IgD-negative memory B cell (primary cell): ENCODE measurements around the gene PRODH. TPM values are rescaled to one million over a fixed set of nuclear protein-coding genes. Genes with fewer than 3 reads are reported as not detected.
"Not testable (repeated sequence)": the region's sequence is repeated elsewhere in the genome, so short reads cannot be mapped to it uniquely, and the experiment has no call there.

ENCODE experiments used
- H3K27ac Mint-ChIP-seq, 3 donors: one replicate each; pipeline ENCODE4 v1.8.0; 2020 to 2022; ENCODE audit warnings: mild to moderate bottlenecking in 3 of 3, mixed read lengths in 3 of 3, moderate library complexity in 1 of 3
- H3K27me3 Mint-ChIP-seq: one replicate; pipeline ENCODE4 v1.8.0; 2021; ENCODE audit warnings: mixed read lengths
- H3K36me3 Mint-ChIP-seq: one replicate; pipeline ENCODE4 v1.8.0; 2020; ENCODE audit warnings: mild to moderate bottlenecking, mixed read lengths
- H3K4me1 Mint-ChIP-seq, 3 donors: one replicate each; pipeline ENCODE4 v1.8.0; 2020 to 2022; ENCODE audit warnings: mixed read lengths in 3 of 3, mild to moderate bottlenecking in 1 of 3
- H3K4me3 Mint-ChIP-seq, 4 donors: one replicate each; pipeline ENCODE4 v1.8.0; 2020 to 2022; ENCODE audit warnings: mild to moderate bottlenecking in 4 of 4, mixed read lengths in 4 of 4, moderate library complexity in 3 of 4
- H3K9me3 Mint-ChIP-seq, 3 donors: one replicate each; pipeline ENCODE4 v1.8.0; 2020 to 2021; ENCODE audit warnings: mixed read lengths in 3 of 3, mild to moderate bottlenecking in 1 of 3
- polyA plus RNA-seq: library from polyadenylated mRNA; unstranded; fragments of 300-500 nt; fragmentation: Illumina TruSeq; gene quantifications from one replicate; pipeline ENCODE4 v1.2.3, GENCODE V29; 2021

Gene PRODH, protein sequence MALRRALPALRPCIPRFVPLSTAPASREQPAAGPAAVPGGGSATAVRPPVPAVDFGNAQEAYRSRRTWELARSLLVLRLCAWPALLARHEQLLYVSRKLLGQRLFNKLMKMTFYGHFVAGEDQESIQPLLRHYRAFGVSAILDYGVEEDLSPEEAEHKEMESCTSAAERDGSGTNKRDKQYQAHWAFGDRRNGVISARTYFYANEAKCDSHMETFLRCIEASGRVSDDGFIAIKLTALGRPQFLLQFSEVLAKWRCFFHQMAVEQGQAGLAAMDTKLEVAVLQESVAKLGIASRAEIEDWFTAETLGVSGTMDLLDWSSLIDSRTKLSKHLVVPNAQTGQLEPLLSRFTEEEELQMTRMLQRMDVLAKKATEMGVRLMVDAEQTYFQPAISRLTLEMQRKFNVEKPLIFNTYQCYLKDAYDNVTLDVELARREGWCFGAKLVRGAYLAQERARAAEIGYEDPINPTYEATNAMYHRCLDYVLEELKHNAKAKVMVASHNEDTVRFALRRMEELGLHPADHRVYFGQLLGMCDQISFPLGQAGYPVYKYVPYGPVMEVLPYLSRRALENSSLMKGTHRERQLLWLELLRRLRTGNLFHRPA
- polyA plus RNA-seq, result not detected

DNA sequence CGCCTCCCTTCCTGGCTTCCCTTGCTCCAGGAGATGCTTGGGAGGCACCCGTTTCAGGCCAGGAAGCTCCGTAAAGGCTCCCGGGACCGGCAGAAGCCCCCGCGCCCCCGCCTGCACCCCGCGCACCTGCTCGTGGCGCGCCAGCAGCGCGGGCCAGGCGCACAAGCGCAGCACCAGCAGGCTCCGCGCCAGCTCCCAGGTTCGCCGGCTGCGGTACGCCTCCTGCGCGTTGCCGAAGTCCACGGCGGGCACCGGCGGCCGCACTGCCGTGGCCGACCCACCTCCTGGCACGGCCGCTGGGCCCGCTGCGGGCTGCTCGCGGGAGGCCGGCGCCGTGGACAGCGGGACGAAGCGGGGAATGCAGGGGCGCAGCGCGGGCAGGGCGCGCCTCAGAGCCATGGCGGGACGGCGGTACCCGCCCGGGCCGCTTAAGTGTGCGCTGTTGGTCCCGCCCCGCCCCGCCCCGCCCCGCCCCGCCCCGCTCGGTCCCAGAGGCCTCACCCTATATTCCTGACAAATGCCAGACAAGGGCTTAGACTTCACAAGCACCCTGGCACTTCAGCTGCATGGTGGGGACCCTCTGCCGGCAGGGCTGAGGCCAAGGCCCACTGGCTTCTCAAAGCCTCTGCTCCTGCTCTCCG lies at the start of gene PRODH:
PRODH (minus strand) TSS at position 405 of the 641 bp plus-strand sequence; CDS start at position 399, 6 bp downstream.
- Mint-ChIP-seq H3K27me3 (no peaks in the 10 kb centered on the region), H3K27ac (no peak within 1 kb of the TSS), H3K36me3 (no peaks in the 10 kb centered on the region), H3K4me1 (no peaks in the 10 kb centered on the region), H3K9me3 (no peaks in the 10 kb centered on the region), H3K4me3 (no peak within 1 kb of the TSS)

DNA sequence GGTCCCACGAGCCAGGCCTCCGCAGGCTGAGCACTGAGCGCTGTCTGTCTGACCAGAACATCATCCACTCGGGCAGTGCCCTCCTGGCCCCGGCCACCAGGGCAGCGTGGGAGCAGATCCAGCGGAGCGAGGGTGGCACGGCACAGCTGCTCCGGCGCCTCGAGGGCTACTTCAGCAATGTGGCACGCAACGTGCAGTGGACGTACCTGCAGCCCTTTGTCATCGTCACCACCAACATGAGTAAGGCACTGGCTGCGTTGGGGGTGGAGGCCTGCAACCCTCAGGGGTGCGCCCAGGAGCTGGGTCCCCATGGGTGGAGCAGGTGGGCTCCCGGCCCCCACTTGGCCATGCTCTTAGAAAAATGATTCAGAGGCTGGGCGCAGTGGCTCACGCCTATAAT lies 49.7 kb upstream of the PRODH start:
- H3K4me1 Mint-ChIP-seq, result no peaks in the 10 kb centered on the region
- H3K27me3 Mint-ChIP-seq, result peaks cover 2% of the 10 kb centered on the region
- H3K4me3 Mint-ChIP-seq, result no peak overlapping the region
- H3K9me3 Mint-ChIP-seq, result peaks cover 0 to 6% (median 0%) of the 10 kb centered on the region in 3 donors
- no peak overlapping the region for H3K27ac Mint-ChIP-seq
- no peaks in the 10 kb centered on the region for H3K36me3 Mint-ChIP-seq

DNA sequence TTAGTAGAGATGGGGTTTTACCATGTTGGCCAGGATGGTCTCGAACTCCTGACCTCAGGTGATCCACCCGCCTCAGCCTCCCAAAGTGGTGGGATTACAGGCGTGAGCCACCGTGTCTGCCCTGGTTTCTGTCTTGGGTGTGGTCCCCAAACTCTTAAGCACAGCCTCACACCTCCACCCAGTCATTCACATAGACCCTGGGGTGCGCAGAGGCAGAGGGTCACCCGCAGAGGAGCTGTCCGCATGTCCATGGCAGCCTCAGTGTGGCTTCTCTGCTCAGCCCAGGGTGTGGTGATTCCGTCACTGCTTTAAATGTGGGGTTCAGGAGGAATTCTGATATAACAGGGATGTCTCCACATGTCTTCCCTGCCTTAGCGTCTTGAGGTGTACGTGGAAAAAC lies 48.5 kb upstream of the PRODH start:
- peaks cover 2% of the 10 kb centered on the region for H3K27me3 Mint-ChIP-seq
- H3K9me3 Mint-ChIP-seq, result peaks cover 2 to 7% (median 2%) of the 10 kb centered on the region in 3 donors
- H3K27ac Mint-ChIP-seq, result no peak overlapping the region
- no peaks in the 10 kb centered on the region for H3K4me1 Mint-ChIP-seq
- no peaks in the 10 kb centered on the region for H3K36me3 Mint-ChIP-seq
- H3K4me3 Mint-ChIP-seq, result no peak overlapping the region

- no peaks in the 10 kb centered on the region for H3K36me3 Mint-ChIP-seq
- no peaks in the 10 kb centered on the region for H3K4me1 Mint-ChIP-seq
- no peak overlapping the region for H3K4me3 Mint-ChIP-seq
- peaks cover 2 to 7% (median 4%) of the 10 kb centered on the region in 3 donors for H3K9me3 Mint-ChIP-seq
- no peaks in the 10 kb centered on the region for H3K27me3 Mint-ChIP-seq
- no peak overlapping the region for H3K27ac Mint-ChIP-seq
Measured at GRCh38 chr22:18983120-18983651, 47.1 kb upstream of the PRODH start.

GRCh38 chr22:18980829-18981228 lies 44.7 kb upstream of the PRODH start:
- Mint-ChIP-seq H3K4me3 (no peak overlapping the region), H3K27ac (no peak overlapping the region), H3K9me3 (peaks cover 2 to 9% (median 7%) of the 10 kb centered on the region in 3 donors), H3K36me3 (no peaks in the 10 kb centered on the region), H3K4me1 (no peaks in the 10 kb centered on the region), H3K27me3 (peaks cover 3% of the 10 kb centered on the region)

- Mint-ChIP-seq H3K4me3 (no peak overlapping the region), H3K36me3 (no peaks in the 10 kb centered on the region), H3K27ac (no peak overlapping the region), H3K27me3 (peaks cover 3% of the 10 kb centered on the region), H3K4me1 (no peaks in the 10 kb centered on the region), H3K9me3 (peaks cover 2 to 9% (median 7%) of the 10 kb centered on the region in 3 donors)
Measured at GRCh38 chr22:18979957-18980356, 43.9 kb upstream of the PRODH start.

- Mint-ChIP-seq H3K9me3 (peaks cover 2 to 9% (median 7%) of the 10 kb centered on the region in 3 donors), H3K36me3 (no peaks in the 10 kb centered on the region), H3K27me3 (peaks cover 6% of the 10 kb centered on the region), H3K4me3 (no peak overlapping the region), H3K4me1 (no peaks in the 10 kb centered on the region), H3K27ac (no peak overlapping the region)
Measured at GRCh38 chr22:18978506-18978905, 42.4 kb upstream of the PRODH start.

DNA sequence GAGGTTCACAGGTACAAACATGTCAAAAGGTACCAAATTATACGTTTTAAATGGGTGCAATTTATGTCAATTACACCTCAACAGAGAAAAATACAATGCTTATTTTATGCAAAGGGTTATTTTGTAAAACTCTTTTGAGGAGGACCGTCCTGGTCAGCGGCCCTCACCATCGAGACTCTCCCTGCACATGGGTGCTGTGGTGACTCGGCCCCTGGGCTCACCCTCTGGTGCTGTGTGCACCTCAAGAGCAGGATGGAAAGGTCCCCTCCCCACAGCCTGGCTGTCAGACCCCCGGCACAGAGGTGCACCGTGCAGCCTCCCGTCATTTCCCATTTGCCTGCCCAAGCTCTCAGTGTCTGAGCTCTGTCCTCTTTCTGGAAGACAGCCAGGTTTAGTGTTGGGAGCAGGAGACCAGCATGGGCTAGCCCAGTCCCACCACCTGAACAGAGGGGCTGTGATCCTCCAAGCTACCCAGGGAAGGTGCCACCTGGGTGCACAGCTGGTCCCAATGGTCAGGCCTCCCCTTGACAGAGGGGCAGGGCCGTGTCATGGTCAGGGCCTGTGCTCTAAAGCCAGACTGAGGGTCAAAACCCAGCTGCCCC lies 41.8 kb upstream of the PRODH start:
- Mint-ChIP-seq H3K9me3 (peaks cover 2 to 9% (median 7%) of the 10 kb centered on the region in 3 donors), H3K27ac (no peak overlapping the region), H3K36me3 (no peaks in the 10 kb centered on the region), H3K4me3 (no peak overlapping the region), H3K4me1 (no peaks in the 10 kb centered on the region), H3K27me3 (peaks cover 6% of the 10 kb centered on the region)

GRCh38 chr22:18976197-18976751 lies 40.2 kb upstream of the PRODH start:
- H3K4me1 Mint-ChIP-seq, result no peaks in the 10 kb centered on the region
- peaks cover 6% of the 10 kb centered on the region for H3K27me3 Mint-ChIP-seq
- H3K27ac Mint-ChIP-seq, result no peak overlapping the region
- no peaks in the 10 kb centered on the region for H3K36me3 Mint-ChIP-seq
- no peak overlapping the region for H3K4me3 Mint-ChIP-seq
- H3K9me3 Mint-ChIP-seq, result peaks cover 2 to 9% (median 5%) of the 10 kb centered on the region in 3 donors

DNA sequence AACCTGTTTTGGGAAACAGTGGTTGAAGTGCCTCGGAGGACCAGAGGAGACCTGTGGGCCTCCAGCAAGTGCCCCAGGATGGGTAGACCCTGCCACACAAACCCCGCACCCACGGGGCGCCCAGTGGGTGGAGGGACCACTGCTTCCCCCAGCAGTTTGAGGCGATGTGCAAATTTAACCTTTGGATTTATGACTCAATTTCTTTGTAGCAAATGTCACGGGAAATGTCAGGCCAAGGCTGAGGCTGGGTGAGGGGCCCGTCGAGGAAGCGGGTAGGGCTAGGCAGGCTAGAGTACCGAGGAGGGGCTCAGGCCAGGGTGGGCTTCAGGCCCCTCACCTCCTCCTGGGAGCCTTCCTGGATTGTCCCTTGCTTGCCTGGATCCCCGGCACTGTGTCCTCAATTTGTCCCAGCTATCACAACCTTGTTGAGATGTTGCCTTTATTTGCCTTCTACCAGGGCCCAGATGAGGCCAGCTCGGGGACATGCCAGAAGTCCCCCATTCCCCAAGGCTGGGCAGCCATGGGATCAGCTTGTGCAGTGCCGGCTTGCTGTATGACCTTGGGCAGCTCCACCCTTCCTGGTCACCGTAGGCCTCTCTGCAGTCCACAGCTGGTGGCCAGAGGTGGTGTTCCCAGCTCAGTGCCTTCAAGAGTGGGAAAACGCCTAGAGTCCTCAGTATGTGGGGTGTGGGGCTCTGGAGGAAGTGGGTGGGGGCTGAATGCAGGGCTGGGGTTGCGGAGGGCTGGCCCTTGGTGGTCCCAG lies 39.5 kb upstream of the PRODH start:
- no peak overlapping the region for H3K4me3 Mint-ChIP-seq
- peaks cover 0 to 9% (median 2%) of the 10 kb centered on the region in 3 donors for H3K9me3 Mint-ChIP-seq
- H3K27me3 Mint-ChIP-seq, result peaks cover 6% of the 10 kb centered on the region
- no peaks in the 10 kb centered on the region for H3K4me1 Mint-ChIP-seq
- H3K27ac Mint-ChIP-seq, result no peak overlapping the region
- no peaks in the 10 kb centered on the region for H3K36me3 Mint-ChIP-seq

GRCh38 chr22:18974477-18975180 lies 38.5 kb upstream of the PRODH start:
- Mint-ChIP-seq H3K4me1 (no peaks in the 10 kb centered on the region), H3K4me3 (no peak overlapping the region), H3K36me3 (no peaks in the 10 kb centered on the region), H3K27me3 (peaks cover 7% of the 10 kb centered on the region), H3K9me3 (peaks cover 0 to 7% (median 0%) of the 10 kb centered on the region in 3 donors), H3K27ac (no peak overlapping the region)

GRCh38 chr22:18973264-18974031 lies 37.4 kb upstream of the PRODH start:
- no peaks in the 10 kb centered on the region for H3K4me1 Mint-ChIP-seq

DNA sequence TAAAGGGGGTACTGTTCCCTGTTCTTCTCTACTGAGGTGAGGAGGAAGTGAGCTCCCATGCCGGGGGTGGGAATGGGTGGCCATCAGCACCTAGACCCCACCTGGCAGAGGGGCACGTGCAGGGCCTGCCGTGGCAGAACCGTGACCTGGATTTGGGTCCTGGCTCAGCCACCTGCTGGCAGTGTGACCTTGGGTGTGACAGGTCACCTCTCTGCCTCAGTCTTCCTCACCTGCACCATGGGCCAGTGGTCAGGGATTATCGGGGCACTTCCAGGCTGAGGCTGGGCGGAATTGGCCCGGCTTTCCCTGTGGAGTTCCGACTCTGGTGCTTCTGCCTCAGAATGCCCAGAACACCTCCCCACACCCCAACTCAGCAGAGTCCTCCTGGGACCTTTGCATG lies 36.5 kb upstream of the PRODH start:
- not testable (repeated sequence) for H3K4me1 Mint-ChIP-seq, H3K9me3 Mint-ChIP-seq, H3K36me3 Mint-ChIP-seq, H3K27ac Mint-ChIP-seq, H3K27me3 Mint-ChIP-seq, H3K4me3 Mint-ChIP-seq

More at GRCh38 chr22:18973264-18974031, 37.4 kb upstream of the PRODH start:
- H3K9me3 Mint-ChIP-seq, result peaks cover 0 to 5% (median 0%) of the 10 kb centered on the region in 3 donors
- H3K4me3 Mint-ChIP-seq, result no peak overlapping the region
- H3K27ac Mint-ChIP-seq, result no peak overlapping the region
- H3K27me3 Mint-ChIP-seq, result peaks cover 10% of the 10 kb centered on the region
- H3K36me3 Mint-ChIP-seq, result no peaks in the 10 kb centered on the region
